Astrocyte (in vitro differentiated cells and primary cell): ENCODE results near the gene TAPBPL. TPM values are rescaled to one million over a fixed set of nuclear protein-coding genes. Genes with fewer than 3 reads are reported as not detected.
"Not testable (repeated sequence)": the region's sequence is repeated elsewhere in the genome, so short reads cannot be mapped to it uniquely, and the experiment has no call there.

Source experiments
- DNase-seq: peaks from one replicate; pipeline ENCODE4 v3.0.0-alpha.2; 2010; ENCODE audit warnings: low read depth
- FAIRE-seq: peaks from 2 replicates; lab custom pipeline; 2011; peaks lifted over from hg19 to GRCh38; lab: Jason Lieb, UNC
- H2AFZ ChIP-seq: 2 replicates; pipeline ENCODE4 v1.6.0; 2012; ENCODE audit warnings: low read depth, low read length, inconsistent platforms
- H3K27ac ChIP-seq: 2 replicates; pipeline ENCODE4 v1.5.1; 2011; ENCODE audit warnings: low read depth, low read length, inconsistent platforms
- H3K27me3 ChIP-seq: 2 replicates; pipeline ENCODE4 v1.6.0; 2011; ENCODE audit warnings: low read length, inconsistent platforms; ENCODE audit not compliant: insufficient read depth
- H3K36me3 ChIP-seq: 2 replicates; pipeline ENCODE4 v1.5.1; 2011; ENCODE audit warnings: low read length, inconsistent platforms; ENCODE audit not compliant: insufficient read depth
- H3K4me1 ChIP-seq: 2 replicates; pipeline ENCODE4 v1.5.1; 2011; ENCODE audit warnings: low read length, inconsistent platforms; ENCODE audit not compliant: insufficient read depth
- H3K4me2 ChIP-seq: 2 replicates; pipeline ENCODE4 v1.6.0; 2012; ENCODE audit warnings: low read length, inconsistent platforms
- H3K4me3 ChIP-seq: 2 replicates; pipeline ENCODE4 v1.5.1; 2011; ENCODE audit warnings: low read depth, mild to moderate bottlenecking, low read length, inconsistent platforms; ENCODE audit not compliant: insufficient read depth
- H3K79me2 ChIP-seq: 2 replicates; pipeline ENCODE4 v1.6.0; 2012; ENCODE audit warnings: mild to moderate bottlenecking, low read length, inconsistent platforms; ENCODE audit not compliant: insufficient read depth
- H3K9ac ChIP-seq: 2 replicates; pipeline ENCODE4 v1.6.0; 2012; ENCODE audit warnings: mild to moderate bottlenecking, low read length, inconsistent platforms
- H3K9me3 ChIP-seq: 2 replicates; pipeline ENCODE4 v1.5.1; 2012; ENCODE audit warnings: low read depth, mild to moderate bottlenecking, low read length, inconsistent platforms; ENCODE audit not compliant: insufficient read depth
- H4K20me1 ChIP-seq: 2 replicates; pipeline ENCODE4 v1.6.0; 2012; ENCODE audit warnings: low read length, inconsistent platforms; ENCODE audit not compliant: insufficient read depth
- H3K27ac Mint-ChIP-seq: one replicate; pipeline ENCODE4 v1.8.0; 2021; ENCODE audit warnings: mild to moderate bottlenecking, mixed read lengths; ENCODE audit not compliant: unreplicated experiment
- H3K27me3 Mint-ChIP-seq: one replicate; pipeline ENCODE4 v1.8.0; 2021; ENCODE audit warnings: low read depth, mixed read lengths; ENCODE audit not compliant: unreplicated experiment
- H3K36me3 Mint-ChIP-seq: one replicate; pipeline ENCODE4 v1.8.0; 2021; ENCODE audit warnings: low read depth, mixed read lengths; ENCODE audit not compliant: unreplicated experiment
- H3K4me1 Mint-ChIP-seq: one replicate; pipeline ENCODE4 v1.8.0; 2021; ENCODE audit warnings: low read depth, mixed read lengths; ENCODE audit not compliant: unreplicated experiment
- H3K4me3 Mint-ChIP-seq: one replicate; pipeline ENCODE4 v1.8.0; 2021; ENCODE audit warnings: mild to moderate bottlenecking, moderate library complexity, mixed read lengths; ENCODE audit not compliant: unreplicated experiment
- H3K9me3 Mint-ChIP-seq: one replicate; pipeline ENCODE4 v1.8.0; 2021; ENCODE audit warnings: mild to moderate bottlenecking, mixed read lengths; ENCODE audit not compliant: unreplicated experiment
- EZH2 ChIP-seq: IDR thresholded peaks from 2 replicates; pipeline ENCODE4 v1.6.1; 2012; ENCODE audit warnings: mild to moderate bottlenecking, low read length, inconsistent platforms; ENCODE audit not compliant: insufficient read depth
- total RNA-seq: library from RNA; stranded (reverse); gene quantifications from 2 replicates; pipeline ENCODE4 v1.2.1, GENCODE V29; 2021
- TF ChIP-seq, protein P1 (sequence below): IDR thresholded peaks from 2 replicates; pipeline ENCODE4 v1.5.1; 2011; ENCODE audit warnings: low read depth, mild to moderate bottlenecking, inconsistent platforms, low read length, moderate library complexity; ENCODE audit not compliant: insufficient read depth

The TAPBPL gene
- total RNA-seq, 1 donor from 2014 or later = 1.6 TPM

DNA sequence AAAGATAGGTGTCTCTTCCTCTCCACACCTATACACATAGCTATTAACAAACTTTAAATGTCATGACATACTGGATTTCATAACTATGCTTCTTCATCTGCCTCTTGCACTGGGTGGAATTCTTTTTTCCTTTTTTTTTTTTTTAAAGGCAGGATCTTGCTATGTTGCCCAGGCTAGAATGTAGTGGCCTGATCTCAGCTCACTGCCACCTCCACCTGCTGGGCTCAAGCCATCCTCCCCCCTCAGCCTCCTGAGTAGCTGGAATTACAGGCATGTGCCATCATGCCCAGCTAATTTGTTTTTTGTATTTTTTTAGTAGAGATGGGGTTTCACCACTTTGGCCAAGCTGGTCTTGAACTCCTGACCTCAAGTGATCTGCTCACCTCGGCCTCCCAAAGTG lies 36.4 kb downstream of the TAPBPL start:
- Histone ChIP-seq H3K4me2 (no peak overlapping the region), H3K4me1 (peaks cover 6% of the 10 kb centered on the region), H3K9me3 (no peaks in the 10 kb centered on the region), H3K79me2 (peaks cover 15% of the 10 kb centered on the region), H3K36me3 (peaks cover 4% of the 10 kb centered on the region), H3K27ac (no peak overlapping the region), H3K9ac (no peak overlapping the region), H4K20me1 (no peaks in the 10 kb centered on the region), H2AFZ (no peak overlapping the region), H3K4me3 (no peak overlapping the region), H3K27me3 (no peaks in the 10 kb centered on the region)
- DNase-seq (no peak), FAIRE-seq (no peak)
- Mint-ChIP-seq H3K4me3 (no peak overlapping the region), H3K27ac (no peak overlapping the region), H3K9me3 (no peaks in the 10 kb centered on the region), H3K4me1 (peaks cover 7% of the 10 kb centered on the region), H3K36me3 (no peaks in the 10 kb centered on the region), H3K27me3 (peaks cover 2% of the 10 kb centered on the region)
- TF ChIP-seq, protein P1, sequence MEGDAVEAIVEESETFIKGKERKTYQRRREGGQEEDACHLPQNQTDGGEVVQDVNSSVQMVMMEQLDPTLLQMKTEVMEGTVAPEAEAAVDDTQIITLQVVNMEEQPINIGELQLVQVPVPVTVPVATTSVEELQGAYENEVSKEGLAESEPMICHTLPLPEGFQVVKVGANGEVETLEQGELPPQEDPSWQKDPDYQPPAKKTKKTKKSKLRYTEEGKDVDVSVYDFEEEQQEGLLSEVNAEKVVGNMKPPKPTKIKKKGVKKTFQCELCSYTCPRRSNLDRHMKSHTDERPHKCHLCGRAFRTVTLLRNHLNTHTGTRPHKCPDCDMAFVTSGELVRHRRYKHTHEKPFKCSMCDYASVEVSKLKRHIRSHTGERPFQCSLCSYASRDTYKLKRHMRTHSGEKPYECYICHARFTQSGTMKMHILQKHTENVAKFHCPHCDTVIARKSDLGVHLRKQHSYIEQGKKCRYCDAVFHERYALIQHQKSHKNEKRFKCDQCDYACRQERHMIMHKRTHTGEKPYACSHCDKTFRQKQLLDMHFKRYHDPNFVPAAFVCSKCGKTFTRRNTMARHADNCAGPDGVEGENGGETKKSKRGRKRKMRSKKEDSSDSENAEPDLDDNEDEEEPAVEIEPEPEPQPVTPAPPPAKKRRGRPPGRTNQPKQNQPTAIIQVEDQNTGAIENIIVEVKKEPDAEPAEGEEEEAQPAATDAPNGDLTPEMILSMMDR = no peak
- TF ChIP-seq EZH2 = no peak

DNA sequence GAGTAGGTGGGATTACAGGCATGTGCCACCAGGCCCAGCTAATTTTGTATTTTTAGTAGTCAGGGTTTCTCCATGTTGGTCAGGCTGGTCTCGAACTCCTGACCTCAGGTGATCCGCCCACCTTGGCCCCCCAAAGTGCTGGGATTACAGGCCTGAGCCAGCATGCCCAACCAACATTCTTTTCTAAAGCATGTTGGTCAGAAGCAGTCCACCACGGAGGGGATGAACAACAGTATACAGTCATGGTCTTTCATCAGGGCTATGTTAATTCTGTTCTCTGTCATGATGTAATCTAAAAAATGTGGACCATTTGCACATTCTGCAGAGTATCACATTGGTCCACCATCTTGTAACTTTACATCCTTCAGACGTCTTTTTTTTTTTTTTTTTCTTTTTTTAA lies 37.6 kb downstream of the TAPBPL start:
- Mint-ChIP-seq H3K36me3 (no peaks in the 10 kb centered on the region), H3K27ac (no peak overlapping the region), H3K9me3 (no peaks in the 10 kb centered on the region), H3K4me3 (no peak overlapping the region), H3K27me3 (peaks cover 2% of the 10 kb centered on the region), H3K4me1 (peaks cover 7% of the 10 kb centered on the region)
- no peak overlapping the region for H3K9ac ChIP-seq
- no peak overlapping the region for H3K4me3 ChIP-seq
- FAIRE-seq = no peak
- TF ChIP-seq, protein P1 = no peak
- H3K36me3 ChIP-seq = peaks cover 4% of the 10 kb centered on the region
- H3K4me1 ChIP-seq = peaks cover 7% of the 10 kb centered on the region
- H3K79me2 ChIP-seq = peaks cover 18% of the 10 kb centered on the region
- H3K27me3 ChIP-seq = no peaks in the 10 kb centered on the region
- no peak overlapping the region for H2AFZ ChIP-seq
- no peak for DNase-seq
- no peak overlapping the region for H3K4me2 ChIP-seq
- no peaks in the 10 kb centered on the region for H4K20me1 ChIP-seq
- H3K27ac ChIP-seq = no peak overlapping the region
- no peaks in the 10 kb centered on the region for H3K9me3 ChIP-seq

DNA sequence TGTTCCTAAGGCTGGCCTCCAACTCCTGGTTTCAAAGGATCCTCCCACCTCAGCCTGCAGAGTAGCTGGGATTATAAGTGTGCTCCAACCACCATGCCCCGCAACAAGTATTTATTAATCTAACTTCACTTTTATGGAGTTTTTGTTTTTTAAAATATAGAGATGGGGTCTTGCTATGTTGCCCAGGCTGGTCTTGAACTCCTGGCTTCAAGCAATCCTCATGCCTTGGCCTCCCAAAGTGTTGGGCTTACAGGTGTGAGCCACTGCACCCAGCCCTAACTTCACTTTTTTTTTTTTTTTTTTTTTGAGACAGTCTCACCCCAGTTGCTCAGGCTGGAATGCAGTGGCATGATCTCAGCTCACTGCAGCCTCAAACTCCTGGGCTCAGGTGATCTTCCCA lies 38.8 kb downstream of the TAPBPL start:
- not testable (repeated sequence) for H3K27me3 Mint-ChIP-seq, H3K27ac Mint-ChIP-seq

More for the DNA sequence above, 38.8 kb downstream of the TAPBPL start:
- H3K9me3 Mint-ChIP-seq, H3K4me3 ChIP-seq, H3K4me3 Mint-ChIP-seq, H4K20me1 ChIP-seq, H3K9me3 ChIP-seq, H3K36me3 ChIP-seq, H3K36me3 Mint-ChIP-seq, H3K4me2 ChIP-seq, DNase-seq, H3K27me3 ChIP-seq, FAIRE-seq, H3K27ac ChIP-seq, H2AFZ ChIP-seq, H3K9ac ChIP-seq: not testable (repeated sequence)
- Histone ChIP-seq H3K4me1 (peaks cover 19% of the 10 kb centered on the region), H3K79me2 (peaks cover 30% of the 10 kb centered on the region)
- H3K4me1 Mint-ChIP-seq = peaks cover 14% of the 10 kb centered on the region
